GM23338 (cell line): ENCODE results near the gene CD99L2. TPM values are rescaled to one million over a fixed set of nuclear protein-coding genes. Genes with fewer than 3 reads are reported as not detected.

Experiments
- ATAC-seq: fragments of 200-7000 bp; cut with Tn5 transposase; 3 replicates; pipeline ENCODE4 v1.9.1; 2020
- DNase-seq: peaks from one replicate; pipeline ENCODE4 v3.0.0-alpha.2; 2015; ENCODE audit warnings: low spot score
- H2AFZ ChIP-seq: fragments of 200-600 bp; sonication (generic); 2 replicates; pipeline ENCODE4 v1.8.0; 2016; ENCODE audit warnings: antibody characterized with exemption, mild to moderate bottlenecking, moderate library complexity
- H3F3A ChIP-seq: fragments of 200-600 bp; sonication (generic); replicated peaks from 2 replicates; pipeline ENCODE4 v1.8.0; 2017; ENCODE audit warnings: antibody characterized with exemption, mixed run types, low read depth
- H3K27ac ChIP-seq: fragments of 200-600 bp; sonication (generic); 2 replicates; pipeline ENCODE4 v1.6.1; 2016; ENCODE audit warnings: low read depth
- H3K27me3 ChIP-seq: fragments of 200-600 bp; sonication (generic); 2 replicates; pipeline ENCODE4 v1.8.0; 2016; ENCODE audit warnings: mild to moderate bottlenecking, mixed run types, moderate library complexity; ENCODE audit not compliant: insufficient read depth
- H3K36me3 ChIP-seq: fragments of 200-600 bp; sonication (generic); 2 replicates; pipeline ENCODE4 v1.8.0; 2016; ENCODE audit warnings: mild to moderate bottlenecking; ENCODE audit not compliant: insufficient read depth
- H3K4me1 ChIP-seq: fragments of 200-600 bp; sonication (generic); 2 replicates; pipeline ENCODE4 v1.8.0; 2016; ENCODE audit warnings: mild to moderate bottlenecking, moderate library complexity; ENCODE audit not compliant: insufficient read depth
- H3K4me2 ChIP-seq: fragments of 200-600 bp; sonication (generic); 2 replicates; pipeline ENCODE4 v1.7.1; 2017; ENCODE audit warnings: mixed run types
- H3K4me3 ChIP-seq: fragments of 200-600 bp; sonication (generic); 2 replicates; pipeline ENCODE4 v1.6.1; 2016; ENCODE audit warnings: mixed run types
- H3K79me2 ChIP-seq: fragments of 200-600 bp; sonication (generic); replicated peaks from 2 replicates; pipeline ENCODE4 v1.8.0; 2017; ENCODE audit warnings: mild to moderate bottlenecking; ENCODE audit not compliant: insufficient read depth
- H3K9me2 ChIP-seq: fragments of 200-600 bp; sonication (generic); 2 replicates; pipeline ENCODE4 v1.8.0; 2017; ENCODE audit not compliant: insufficient read depth
- H4K20me1 ChIP-seq: fragments of 200-600 bp; sonication (generic); replicated peaks from 2 replicates; pipeline ENCODE4 v1.8.0; 2017; ENCODE audit warnings: mild to moderate bottlenecking; ENCODE audit not compliant: insufficient read depth
- H3K27ac Mint-ChIP-seq: 2 replicates; pipeline ENCODE4 v1.8.0; 2020; ENCODE audit warnings: inconsistent platforms, mild to moderate bottlenecking, moderate library complexity, mixed read lengths
- H3K27me3 Mint-ChIP-seq: 3 replicates; pipeline ENCODE4 v1.8.0; 2022; ENCODE audit warnings: low read depth, mild to moderate bottlenecking, moderate library complexity, mixed read lengths, inconsistent platforms; ENCODE audit not compliant: insufficient read depth, poor library complexity
- H3K36me3 Mint-ChIP-seq: 3 replicates; pipeline ENCODE4 v1.8.0; 2021; ENCODE audit warnings: low read depth, mild to moderate bottlenecking, inconsistent platforms, moderate library complexity, mixed read lengths
- H3K4me1 Mint-ChIP-seq: 3 replicates; pipeline ENCODE4 v1.8.0; 2020; ENCODE audit warnings: mild to moderate bottlenecking, inconsistent platforms, mixed read lengths
- H3K4me3 Mint-ChIP-seq: 3 replicates; pipeline ENCODE4 v1.8.0; 2021; ENCODE audit warnings: moderate library complexity, mild to moderate bottlenecking, inconsistent platforms, mixed read lengths
- H3K9me3 Mint-ChIP-seq: 3 replicates; pipeline ENCODE4 v1.8.0; 2020; ENCODE audit warnings: moderate library complexity, mild to moderate bottlenecking, inconsistent platforms, mixed read lengths
- CREB1 ChIP-seq: fragments of 250-450 bp; sonication (Bioruptor Pico); IDR thresholded peaks from 2 replicates; pipeline ENCODE4 v1.5.0; 2020; ENCODE audit warnings: low read depth, mild to moderate bottlenecking, moderate library complexity
- CTCF ChIP-seq, 2 experiments: fragments of 200-600 bp in 1 of 2; sonication (generic) in 1 of 2; conservative IDR thresholded peaks; 2 replicates each; pipeline versions ENCODE4 v1.5.1 to v1.6.1; 2016 to 2017; ENCODE audit warnings: antibody characterized with exemption in 2 of 2, low read depth in 2 of 2, mild to moderate bottlenecking in 2 of 2, moderate library complexity in 1 of 2
- ETS1 ChIP-seq: IDR thresholded peaks from 2 replicates; pipeline ENCODE4 v1.6.1; 2016; ENCODE audit warnings: antibody characterized with exemption
- EZH2 ChIP-seq: fragments of 200-600 bp; sonication (generic); IDR thresholded peaks from one replicate; pipeline ENCODE4 v1.8.0; 2017; ENCODE audit warnings: antibody characterized with exemption, mild to moderate bottlenecking, low read depth; ENCODE audit not compliant: unreplicated experiment
- EZH2phosphoT487 ChIP-seq: fragments of 200-600 bp; sonication (generic); IDR thresholded peaks from one replicate; pipeline ENCODE4 v1.8.1; 2018; ENCODE audit warnings: antibody characterized with exemption; ENCODE audit not compliant: unreplicated experiment
- JUNB ChIP-seq: IDR thresholded peaks from one replicate; pipeline ENCODE4 v1.6.1; 2016; ENCODE audit warnings: antibody characterized with exemption; ENCODE audit not compliant: unreplicated experiment
- NANOG ChIP-seq: IDR thresholded peaks from 2 replicates; pipeline ENCODE4 v1.6.1; 2016; ENCODE audit warnings: antibody characterized with exemption, borderline replicate concordance
- POLR2AphosphoS5 ChIP-seq: IDR thresholded peaks from 2 replicates; pipeline ENCODE4 v1.6.1; 2016; ENCODE audit warnings: antibody characterized with exemption, low read depth
- REST ChIP-seq: IDR thresholded peaks from one replicate; pipeline ENCODE4 v1.6.1; 2018; ENCODE audit warnings: antibody characterized with exemption; ENCODE audit not compliant: unreplicated experiment
- STAT1 ChIP-seq: IDR thresholded peaks from one replicate; pipeline ENCODE4 v1.6.1; 2016; ENCODE audit warnings: antibody characterized with exemption; ENCODE audit not compliant: unreplicated experiment
- ZNF114 ChIP-seq: fragments of 250-450 bp; sonication (Bioruptor Pico); IDR thresholded peaks from 2 replicates; pipeline ENCODE4 v1.5.0; 2020; ENCODE audit warnings: mild to moderate bottlenecking, moderate library complexity
- ZNF331 ChIP-seq: fragments of 250-450 bp; sonication (Bioruptor Pico); IDR thresholded peaks from 2 replicates; pipeline ENCODE4 v1.5.0; 2020; ENCODE audit warnings: low read depth, mild to moderate bottlenecking, moderate library complexity
- ZNF462 ChIP-seq: fragments of 250-450 bp; sonication (Bioruptor Pico); IDR thresholded peaks from 2 replicates; pipeline ENCODE4 v1.5.0; 2020; ENCODE audit warnings: mild to moderate bottlenecking, moderate library complexity
- polyA plus RNA-seq: library from polyadenylated mRNA; unstranded; fragments of >200 nt; fragmentation: Nextera tagmentation; extraction: Ambion mirVana; gene quantifications from 2 replicates; pipeline ENCODE4 v1.2.1, GENCODE V29; 2016
- total RNA-seq: library from RNA; depleted of rRNA; stranded (reverse); fragments of >200 nt; shearing (Covaris generic); gene quantifications from 2 replicates; pipeline ENCODE4 v1.2.3, GENCODE V29; 2014

CD99L2 gene
- total and polyA plus RNA-seq, 2 experiments from 2014 or later: 2.6 to 6.4 TPM

GRCh38 chrX:150768132-150768485, 130.4 kb downstream of the CD99L2 start:
- no peak overlapping the region for H3K27ac ChIP-seq
- Mint-ChIP-seq H3K27me3 (peaks cover 4% of the 10 kb centered on the region), H3K4me3 (no peak overlapping the region), H3K36me3 (no peaks in the 10 kb centered on the region; the same call in 2 of the 3 replicates), H3K4me1 (peaks cover 19% of the 10 kb centered on the region), H3K9me3 (no peaks in the 10 kb centered on the region; the same call in 2 of the 3 replicates), H3K27ac (no peak overlapping the region)
- no peak for DNase-seq
- no peaks in the 10 kb centered on the region for H3K79me2 ChIP-seq
- no peaks in the 10 kb centered on the region for H3F3A ChIP-seq
- TF ChIP-seq NANOG (no peak), EZH2 (no peak), REST (no peak), ZNF331 (CRISPR knock-in tag) (no peak), ETS1 (no peak), EZH2phosphoT487 (no peak), CTCF (conservative IDR thresholded peaks at IDR 0.05; ENCODE audit: low read depth in 2 of 2) (no peak), POLR2AphosphoS5 (no peak), CREB1 (CRISPR knock-in tag) (no peak), ZNF462 (CRISPR knock-in tag) (no peak), STAT1 (no peak), ZNF114 (no peak), JUNB (no peak)
- H4K20me1 ChIP-seq: no peaks in the 10 kb centered on the region
- H3K9me2 ChIP-seq: no peaks in the 10 kb centered on the region
- H3K27me3 ChIP-seq: no peaks in the 10 kb centered on the region
- ATAC-seq: no peak
- H3K36me3 ChIP-seq: no peaks in the 10 kb centered on the region
- no peak overlapping the region for H3K4me2 ChIP-seq
- no peak overlapping the region for H3K4me3 ChIP-seq
- peaks cover 2% of the 10 kb centered on the region; the same call in 1 of the 2 replicates for H3K4me1 ChIP-seq
- H2AFZ ChIP-seq: no peak overlapping the region
